HEK293 (cell line): Measurements from ENCODE around the gene LDLRAD4.

ENCODE experiments used
- KLF10 ChIP-seq: fragments of 450-650 bp; IDR thresholded peaks from 2 replicates; pipeline ENCODE4 v1.5.1; 2018; ENCODE audit warnings: missing biosample characterization, mild to moderate bottlenecking, missing genetic modification characterization
- ZNF214 ChIP-seq: fragments of 450-650 bp; formaldehyde crosslinking; IDR thresholded peaks from 2 replicates; pipeline ENCODE4 v1.5.1; 2017; ENCODE audit warnings: missing biosample characterization, mild to moderate bottlenecking, missing genetic modification characterization, borderline replicate concordance

GRCh38 chr18:13447621-13448334 is 229.2 kb downstream of the LDLRAD4 start:
- no peak for TF ChIP-seq KLF10 (tag by site-specific recombination)
- no peak for TF ChIP-seq ZNF214 (tag by site-specific recombination)
